SKM-1 (cell line): ENCODE measurements around the gene HS1BP3.

Experiments
- DNase-seq: peaks from one replicate; lab custom pipeline; 2025; ENCODE audit not compliant: unreplicated experiment; lab: John Stamatoyannopoulos, UW

Gene HS1BP3

GRCh38 chr2:20675701-20676352 lies 24.9 kb upstream of the HS1BP3 start:
- no peak for DNase-seq

- no peak for DNase-seq
Measured at GRCh38 chr2:20674974-20675679, 24.2 kb upstream of the HS1BP3 start.

GRCh38 chr2:20674309-20674965 lies 23.5 kb upstream of the HS1BP3 start:
- no peak for DNase-seq

GRCh38 chr2:20673686-20674308 lies 22.9 kb upstream of the HS1BP3 start:
- DNase-seq = no peak

- DNase-seq = no peak
Measured at GRCh38 chr2:20672201-20672951, 21.5 kb upstream of the HS1BP3 start.

- no peak for DNase-seq
Measured at GRCh38 chr2:20671736-20672080, 20.8 kb upstream of the HS1BP3 start.

GRCh38 chr2:20671036-20671735 lies 20.3 kb upstream of the HS1BP3 start:
- no peak for DNase-seq

GRCh38 chr2:20670315-20671035 lies 19.6 kb upstream of the HS1BP3 start:
- DNase-seq = no peak

- no peak for DNase-seq
Measured at GRCh38 chr2:20669562-20670314, 18.8 kb upstream of the HS1BP3 start.

- no peak for DNase-seq
Measured at GRCh38 chr2:20668871-20669475, 18.1 kb upstream of the HS1BP3 start.

GRCh38 chr2:20668451-20668850 lies 17.6 kb upstream of the HS1BP3 start:
- DNase-seq = no peak

- DNase-seq = no peak
Measured at GRCh38 chr2:20667531-20668401, 16.9 kb upstream of the HS1BP3 start.

- DNase-seq = no peak
Measured at GRCh38 chr2:20667151-20667530, 16.2 kb upstream of the HS1BP3 start.

GRCh38 chr2:20666304-20667150 lies 15.6 kb upstream of the HS1BP3 start, which contains the start of gene GDF7:
GDF7 (plus strand) TSS chr2:20667144; CDS start chr2:20667240, 96 bp downstream.
- DNase-seq = no peak

GRCh38 chr2:20666005-20666303 lies 15.1 kb upstream of the HS1BP3 start:
- no peak for DNase-seq

GRCh38 chr2:20665243-20666004 lies 14.5 kb upstream of the HS1BP3 start:
- DNase-seq = no peak
